GM12878 (cell line): ENCODE data around the gene PTPRC.

Experiments used
- MTA3 ChIP-seq: IDR thresholded peaks from 2 replicates; pipeline ENCODE4 v1.6.1; 2012; ENCODE audit warnings: low read length, inconsistent platforms, borderline replicate concordance
- PAX5 ChIP-seq: IDR thresholded peaks from 2 replicates; pipeline ENCODE4 v1.6.1; 2011; ENCODE audit warnings: low read depth, low read length, borderline replicate concordance
- POLR2A ChIP-seq: IDR thresholded peaks from 2 replicates; pipeline ENCODE4 v1.6.1; 2011; ENCODE audit warnings: low read depth, mild to moderate bottlenecking, low read length
- RAD21 ChIP-seq: IDR thresholded peaks from 2 replicates; pipeline ENCODE4 v1.6.1; 2011; ENCODE audit warnings: mild to moderate bottlenecking, low read depth, low read length, moderate library complexity; ENCODE audit not compliant: insufficient read depth
- TF ChIP-seq, protein P1 (sequence below), 3 experiments: IDR thresholded peaks in 2 of 3; conservative IDR thresholded peaks in 1 of 3; 2 replicates each; pipeline ENCODE4 v1.5.1; 2011; ENCODE audit warnings: low read depth in 3 of 3, low read length in 3 of 3, mild to moderate bottlenecking in 3 of 3, control low read depth in 2 of 3, moderate library complexity in 2 of 3, inconsistent platforms in 1 of 3, mixed read lengths in 1 of 3; ENCODE audit not compliant: control insufficient read depth in 2 of 3, insufficient read depth in 1 of 3; ENCODE audit errors: extremely low read depth in 1 of 3

DNA sequence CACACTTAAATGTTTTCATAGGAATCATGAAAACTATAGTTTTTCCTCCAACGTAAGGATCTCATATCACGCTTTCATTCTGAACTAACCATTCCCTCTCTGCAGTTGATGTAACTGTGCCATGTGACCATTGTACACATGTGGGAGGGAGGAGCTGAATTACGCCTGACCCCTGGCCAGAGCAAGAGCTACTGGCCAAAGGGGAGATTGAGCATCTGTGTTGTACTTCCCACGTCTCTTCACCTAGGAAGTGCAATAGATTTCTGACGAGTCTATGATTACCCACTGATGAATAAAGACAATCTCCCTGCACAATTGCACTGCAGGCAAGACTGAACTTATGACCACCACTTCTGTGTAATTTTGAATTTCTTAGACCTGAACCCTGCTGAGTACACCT, 24.0 kb downstream of the PTPRC start:
- no peak for TF ChIP-seq POLR2A
- TF ChIP-seq MTA3 = no peak
- TF ChIP-seq PAX5 = no peak
- TF ChIP-seq, protein P1, sequence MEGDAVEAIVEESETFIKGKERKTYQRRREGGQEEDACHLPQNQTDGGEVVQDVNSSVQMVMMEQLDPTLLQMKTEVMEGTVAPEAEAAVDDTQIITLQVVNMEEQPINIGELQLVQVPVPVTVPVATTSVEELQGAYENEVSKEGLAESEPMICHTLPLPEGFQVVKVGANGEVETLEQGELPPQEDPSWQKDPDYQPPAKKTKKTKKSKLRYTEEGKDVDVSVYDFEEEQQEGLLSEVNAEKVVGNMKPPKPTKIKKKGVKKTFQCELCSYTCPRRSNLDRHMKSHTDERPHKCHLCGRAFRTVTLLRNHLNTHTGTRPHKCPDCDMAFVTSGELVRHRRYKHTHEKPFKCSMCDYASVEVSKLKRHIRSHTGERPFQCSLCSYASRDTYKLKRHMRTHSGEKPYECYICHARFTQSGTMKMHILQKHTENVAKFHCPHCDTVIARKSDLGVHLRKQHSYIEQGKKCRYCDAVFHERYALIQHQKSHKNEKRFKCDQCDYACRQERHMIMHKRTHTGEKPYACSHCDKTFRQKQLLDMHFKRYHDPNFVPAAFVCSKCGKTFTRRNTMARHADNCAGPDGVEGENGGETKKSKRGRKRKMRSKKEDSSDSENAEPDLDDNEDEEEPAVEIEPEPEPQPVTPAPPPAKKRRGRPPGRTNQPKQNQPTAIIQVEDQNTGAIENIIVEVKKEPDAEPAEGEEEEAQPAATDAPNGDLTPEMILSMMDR (IDR thresholded peaks at IDR 0.05 in 2 of 3, conservative IDR thresholded peaks at IDR 0.05 in 1 of 3; ENCODE audit: control insufficient read depth in 2 of 3, extremely low read depth in 1 of 3, insufficient read depth in 1 of 3, low read depth in 3 of 3, low read length in 3 of 3) = no peak
- no peak for TF ChIP-seq RAD21
